ENCODE results near the gene CDK2AP2.

DNA sequence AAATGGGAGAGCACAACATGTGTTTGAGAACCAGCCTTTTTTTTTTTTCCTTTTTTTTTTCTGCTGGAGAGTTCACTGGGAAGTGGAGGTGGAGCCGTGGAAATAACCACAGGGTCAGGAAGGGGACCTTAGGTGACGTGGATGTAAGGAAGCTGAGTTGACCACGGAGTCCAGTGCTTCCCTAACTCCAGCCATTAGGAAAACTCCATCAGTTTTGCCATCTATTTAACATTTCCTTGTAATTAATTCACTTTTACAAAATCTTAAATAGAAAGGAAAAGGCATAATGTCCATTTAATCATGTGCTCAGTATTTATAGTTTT is 2.0 kb upstream of the CDK2AP2 start:
- TF ChIP-seq POLR2AphosphoS5 (IDR thresholded peaks at IDR 0.05; ENCODE audit: low read depth, low read length) = no peak
- TF ChIP-seq POLR2A (IDR thresholded peaks at IDR 0.05; ENCODE audit: low read depth, low read length) = no peak
